Lung (tissue), 12 donors: ENCODE data around the gene NPEPL1. TPM values are rescaled to one million over a fixed set of nuclear protein-coding genes. Genes with fewer than 3 reads are reported as not detected.

Experiments used
- ATAC-seq: fragments of 200-7000 bp; cut with Tn5 transposase; one replicate; pipeline ENCODE4 v1.9.1; 2020; ENCODE audit warnings: moderate number of reproducible peaks; ENCODE audit not compliant: insufficient read depth, low FRiP score
- DNase-seq, 3 donors: peaks; one replicate each; pipeline ENCODE4 v3.0.0-alpha.2; 2013 to 2017
- H3K27ac ChIP-seq, 2 donors: one replicate each; pipeline ENCODE4 v1.5.1; 2013; ENCODE audit warnings: mild to moderate bottlenecking in 2 of 2, moderate library complexity in 2 of 2, control low read depth in 1 of 2, inconsistent platforms in 1 of 2, low read depth in 1 of 2, low read length in 1 of 2
- H3K27me3 ChIP-seq, 3 donors: one replicate each; pipeline ENCODE4 v1.5.1; 2013; ENCODE audit warnings: low read length in 2 of 3; ENCODE audit not compliant: control insufficient read depth in 3 of 3, insufficient read depth in 3 of 3
- H3K36me3 ChIP-seq, 4 donors: one replicate each; pipeline ENCODE4 v1.5.1; 2013; ENCODE audit warnings: low read length in 4 of 4, mild to moderate bottlenecking in 1 of 4, moderate library complexity in 1 of 4; ENCODE audit not compliant: control insufficient read depth in 4 of 4, insufficient read depth in 4 of 4
- H3K4me1 ChIP-seq, 5 donors: one replicate each; pipeline ENCODE4 v1.5.1; 2013; ENCODE audit warnings: low read length in 5 of 5, mild to moderate bottlenecking in 2 of 5, moderate library complexity in 1 of 5; ENCODE audit not compliant: control insufficient read depth in 5 of 5, insufficient read depth in 5 of 5
- H3K4me3 ChIP-seq: one replicate; pipeline ENCODE4 v1.5.1; 2013; ENCODE audit warnings: mild to moderate bottlenecking, control low read depth, moderate library complexity
- H3K9ac ChIP-seq, 2 donors: one replicate each; pipeline ENCODE4 v1.5.1; 2013; ENCODE audit warnings: low read length in 2 of 2, control low read depth in 1 of 2; ENCODE audit not compliant: insufficient read depth in 1 of 2
- H3K9me3 ChIP-seq, 4 donors: one replicate each; pipeline ENCODE4 v1.5.1; 2013; ENCODE audit warnings: low read length in 3 of 4, mild to moderate bottlenecking in 1 of 4, moderate library complexity in 1 of 4; ENCODE audit not compliant: control insufficient read depth in 4 of 4, insufficient read depth in 3 of 4
- CTCF ChIP-seq: IDR thresholded peaks from 2 replicates; pipeline ENCODE4 v1.5.1; 2012; ENCODE audit warnings: mild to moderate bottlenecking; ENCODE audit errors: control extremely low read depth, extremely low read depth
- WGBS, 2 donors: extraction: QIAGEN DNeasy Blood & Tissue Kit; methylation state at CpG; one replicate each; pipeline ENCODE4 v1.1.7; 2013; 5-methylcytosine and 5-hydroxymethylcytosine counted together
- polyA plus RNA-seq, 2 donors: library from polyadenylated mRNA; stranded (reverse); fragments of 200-250 nt; gene quantifications; one replicate each; pipeline ENCODE4 v1.2.1, GENCODE V29; 2013
- total RNA-seq, 2 donors: library from RNA; depleted of rRNA in 1 of 2; stranded (reverse); fragments of >200 nt in 1 of 2; gene quantifications; one replicate each; pipeline ENCODE4 v1.2.1, GENCODE V29; 2014 to 2021
- donor health status: control.
- donor health status: control.
- donor health status: Bipolar disorder and iron deficiency.
- donor health status: healthy.
- donor health status: DM: yes; HTN: yes; CAD: no.

Gene NPEPL1
- total and polyA plus RNA-seq, 4 donors: 24.3 to 46.2 (median 41.2) TPM

- ATAC-seq (no peak), DNase-seq (peak in 2 of 3 donors; percentile 17 to 22)
- H3K27me3 ChIP-seq: peaks cover 0 to 2% (median 0%) of the 10 kb centered on the region in 3 donors
- peaks cover 0 to 38% (median 20%) of the 10 kb centered on the region in 5 donors for H3K4me1 ChIP-seq
- H3K36me3 ChIP-seq: peaks cover 0 to 20% (median 13%) of the 10 kb centered on the region in 4 donors
- WGBS, 2 donors: 52 to 63% methylated on average over 31 of the region's 31 CpGs
- no peak for TF ChIP-seq CTCF
- H3K4me3 ChIP-seq: no peak overlapping the region
- no peak overlapping the region for H3K9ac ChIP-seq
- H3K9me3 ChIP-seq: peaks cover 0 to 4% (median 0%) of the 10 kb centered on the region in 4 donors
- H3K27ac ChIP-seq: peak overlapping the region; percentile 89 to 93
These were observed 624 bp upstream of the NPEPL1 start for GRCh38 chr20:58691773-58692578.

- Histone ChIP-seq H3K4me3 (peak overlapping the region; percentile 69), H3K27me3 (peaks cover 0 to 2% (median 0%) of the 10 kb centered on the region in 3 donors), H3K9ac (peak overlapping the region in 1 of 2 donors; percentile 41), H3K36me3 (peaks cover 0 to 23% (median 20%) of the 10 kb centered on the region in 4 donors), H3K4me1 (peaks cover 0 to 37% (median 20%) of the 10 kb centered on the region in 5 donors), H3K27ac (peak overlapping the region; percentile 81 to 91), H3K9me3 (peaks cover 0 to 4% (median 0%) of the 10 kb centered on the region in 4 donors)
- 40 to 43% methylated on average over 51 of the region's 51 CpGs for WGBS, 2 donors
- DNase-seq (peak in 2 of 3 donors; percentile 20 to 24), ATAC-seq (no peak)
- TF ChIP-seq CTCF: no peak
These were observed 816 bp downstream of the NPEPL1 start for GRCh38 chr20:58693226-58694006.

GRCh38 chr20:58694241-58695083 lies 1.9 kb downstream of the NPEPL1 start:
- Histone ChIP-seq H3K4me3 (no peak overlapping the region), H3K9ac (no peak overlapping the region), H3K4me1 (peaks cover 0 to 29% (median 15%) of the 10 kb centered on the region in 5 donors), H3K27me3 (peaks cover 0 to 2% (median 0%) of the 10 kb centered on the region in 3 donors), H3K27ac (no peak overlapping the region), H3K36me3 (peaks cover 0 to 32% (median 22%) of the 10 kb centered on the region in 4 donors), H3K9me3 (peaks cover 0 to 4% (median 0%) of the 10 kb centered on the region in 4 donors)
- no peak for TF ChIP-seq CTCF
- 96 to 97% methylated on average over 33 of the region's 33 CpGs for WGBS, 2 donors
- DNase-seq (peak in 1 of 3 donors; percentile 7), ATAC-seq (no peak)
